Ectodermal cell (in vitro differentiated cells): ENCODE measurements around the gene NUMBL.
"Not testable (repeated sequence)": the region's sequence is repeated elsewhere in the genome, so short reads cannot be mapped to it uniquely, and the experiment has no call there.

Experiments
- H3K27ac ChIP-seq: 2 replicates; pipeline ENCODE4 v1.7.0; 2013; ENCODE audit warnings: mild to moderate bottlenecking, low read depth, low read length; ENCODE audit not compliant: insufficient read depth, poor library complexity, severe bottlenecking
- H3K27me3 ChIP-seq: 2 replicates; pipeline ENCODE4 v1.7.0; 2013; ENCODE audit warnings: mild to moderate bottlenecking, low read length; ENCODE audit not compliant: insufficient read depth, control insufficient read depth, poor library complexity, severe bottlenecking
- H3K36me3 ChIP-seq: one replicate; pipeline ENCODE4 v1.7.0; 2013; ENCODE audit warnings: low read length; ENCODE audit not compliant: control insufficient read depth, insufficient read depth
- H3K4me1 ChIP-seq: one replicate; pipeline ENCODE4 v1.7.0; 2013; ENCODE audit warnings: low read length; ENCODE audit not compliant: control insufficient read depth, insufficient read depth
- H3K4me3 ChIP-seq: 2 replicates; pipeline ENCODE4 v1.7.0; 2013; ENCODE audit warnings: low read depth, low read length, control low read depth; ENCODE audit not compliant: insufficient read depth
- H3K9me3 ChIP-seq: 2 replicates; pipeline ENCODE4 v1.7.0; 2013; ENCODE audit warnings: mild to moderate bottlenecking, low read length, moderate library complexity; ENCODE audit not compliant: control insufficient read depth
- WGBS, 2 experiments: methylation state at CpG; one replicate each; pipeline ENCODE4 v1.1.7; 2013; ENCODE audit warnings: missing lambda C conversion rate in 2 of 2; 5-methylcytosine and 5-hydroxymethylcytosine counted together

The NUMBL gene

GRCh38 chr19:40663695-40664692 lies 26.5 kb downstream of the NUMBL start:
- H3K4me3 ChIP-seq, result peak overlapping the region; percentile 56
- no peak overlapping the region for H3K27ac ChIP-seq
- peaks cover 7% of the 10 kb centered on the region for H3K27me3 ChIP-seq
- no peaks in the 10 kb centered on the region for H3K4me1 ChIP-seq
- WGBS, 2 experiments, result 59 to 60% methylated on average over 24 of the region's 24 CpGs
- H3K36me3 ChIP-seq, result peaks cover 5% of the 10 kb centered on the region
- no peaks in the 10 kb centered on the region for H3K9me3 ChIP-seq

GRCh38 chr19:40662925-40663694 lies 27.3 kb downstream of the NUMBL start:
- H3K4me1 ChIP-seq, result no peaks in the 10 kb centered on the region
- H3K27ac ChIP-seq, result peak overlapping the region; percentile 38
- 1% methylated on average over 60 of the region's 60 CpGs for WGBS, 2 experiments
- peaks cover 7% of the 10 kb centered on the region for H3K27me3 ChIP-seq
- peaks cover 5% of the 10 kb centered on the region for H3K36me3 ChIP-seq
- no peaks in the 10 kb centered on the region for H3K9me3 ChIP-seq
- peak overlapping the region; percentile 56 for H3K4me3 ChIP-seq

- Histone ChIP-seq H3K9me3 (no peaks in the 10 kb centered on the region), H3K4me1 (no peaks in the 10 kb centered on the region), H3K4me3 (no peak overlapping the region), H3K27ac (no peak overlapping the region), H3K27me3 (peaks cover 7% of the 10 kb centered on the region), H3K36me3 (no peaks in the 10 kb centered on the region)
- WGBS, 2 experiments, result 92% methylated on average over 1 of the region's 1 CpG
Measured at GRCh38 chr19:40661616-40662015, 28.8 kb downstream of the NUMBL start.

DNA sequence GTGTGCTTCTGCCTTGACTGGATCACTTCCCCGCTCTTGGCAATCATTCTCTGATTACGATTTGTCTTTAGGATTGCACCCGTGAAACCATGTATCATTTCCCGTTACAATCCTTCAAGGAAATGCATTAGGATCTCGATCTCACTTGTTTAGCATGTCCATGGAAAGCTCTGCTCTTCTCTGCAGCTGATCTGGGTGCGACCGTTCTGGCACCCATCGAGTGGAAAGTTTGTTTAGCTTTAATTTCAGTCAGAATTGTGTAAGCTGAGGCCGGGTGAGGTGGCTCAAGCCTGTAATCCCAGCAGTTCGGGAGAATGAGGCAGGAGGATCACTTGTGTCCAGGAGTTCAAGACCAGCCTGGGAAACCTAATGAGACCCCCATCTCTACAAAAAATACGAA lies 30.9 kb downstream of the NUMBL start:
- Histone ChIP-seq H3K4me1 (no peaks in the 10 kb centered on the region), H3K4me3 (no peak overlapping the region), H3K36me3 (no peaks in the 10 kb centered on the region), H3K27me3 (peaks cover 7% of the 10 kb centered on the region), H3K27ac (no peak overlapping the region), H3K9me3 (no peaks in the 10 kb centered on the region)
- 91 to 92% methylated on average over 11 of the region's 11 CpGs for WGBS, 2 experiments

DNA sequence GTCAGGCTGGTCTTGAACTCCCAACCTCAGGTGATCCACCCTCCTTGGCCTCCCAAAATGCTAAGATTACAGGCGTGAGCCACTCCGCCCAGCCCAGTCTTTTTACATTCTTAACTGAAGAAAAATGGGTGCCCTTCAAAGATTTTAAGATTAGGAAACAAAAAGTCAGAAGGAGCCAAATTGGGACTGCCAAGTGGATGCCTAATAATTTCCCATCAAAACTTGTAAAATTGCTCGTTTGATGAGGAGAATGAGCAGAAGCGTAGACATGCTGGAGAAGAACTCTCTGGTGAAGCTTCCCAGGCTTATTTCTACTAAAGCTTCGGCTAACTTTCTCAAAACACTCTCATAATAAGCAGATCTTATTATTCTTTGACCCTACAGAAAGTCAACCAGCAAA lies 31.3 kb downstream of the NUMBL start:
- no peak overlapping the region for H3K4me3 ChIP-seq
- no peaks in the 10 kb centered on the region for H3K36me3 ChIP-seq
- H3K9me3 ChIP-seq, result no peaks in the 10 kb centered on the region
- no peak overlapping the region for H3K27ac ChIP-seq
- H3K27me3 ChIP-seq, result peaks cover 7% of the 10 kb centered on the region
- WGBS, 2 experiments, result 93 to 95% methylated on average over 5 of the region's 5 CpGs
- H3K4me1 ChIP-seq, result no peaks in the 10 kb centered on the region

DNA sequence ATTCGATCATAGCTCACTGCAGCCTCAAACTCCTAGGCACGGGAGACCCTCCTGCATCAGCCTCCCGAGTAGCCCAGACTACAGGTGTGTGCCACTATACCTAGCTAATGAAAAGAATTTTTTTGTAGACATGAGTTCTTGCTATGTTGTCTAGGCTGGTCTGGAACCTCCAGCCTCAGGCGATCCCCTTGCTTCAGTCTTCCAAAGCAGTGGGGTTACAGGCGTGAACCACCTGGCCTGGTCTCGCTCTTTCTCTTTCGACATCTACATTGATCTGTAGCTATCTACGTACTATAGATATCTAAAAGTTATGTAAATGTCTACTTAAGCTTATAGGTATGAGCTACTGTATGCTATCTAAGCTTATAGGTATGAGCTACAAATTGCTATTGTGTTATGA lies 32.4 kb downstream of the NUMBL start:
- WGBS, 2 experiments, result 95 to 96% methylated on average over 7 to 8 of the region's 8 CpGs
- no peaks in the 10 kb centered on the region for H3K36me3 ChIP-seq
- no peaks in the 10 kb centered on the region for H3K27me3 ChIP-seq
- no peaks in the 10 kb centered on the region for H3K9me3 ChIP-seq
- H3K27ac ChIP-seq, result no peak overlapping the region
- H3K4me3 ChIP-seq, result no peak overlapping the region
- no peaks in the 10 kb centered on the region for H3K4me1 ChIP-seq

DNA sequence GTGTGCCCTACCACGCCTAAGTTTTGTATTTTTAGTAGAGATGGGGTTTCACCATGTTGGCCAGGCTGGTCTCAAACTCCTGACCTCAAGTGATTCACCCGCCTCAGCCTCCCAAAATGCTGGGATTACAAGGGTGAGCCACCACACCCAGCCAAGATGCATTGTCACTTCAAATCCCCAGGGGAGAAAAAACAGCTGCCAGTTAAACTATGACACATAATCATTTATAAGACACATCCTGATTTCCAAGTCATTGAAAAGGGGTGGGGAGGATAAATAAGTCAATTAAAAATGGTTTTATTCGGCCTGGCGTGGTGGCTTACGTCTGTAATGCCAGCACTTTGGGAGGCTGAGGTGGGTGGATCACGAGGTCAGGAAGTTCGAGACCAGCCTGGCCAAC lies 34.8 kb downstream of the NUMBL start:
- WGBS, 2 experiments, result 95 to 96% methylated on average over 7 of the region's 7 CpGs
- not testable (repeated sequence) for H3K27ac ChIP-seq

DNA sequence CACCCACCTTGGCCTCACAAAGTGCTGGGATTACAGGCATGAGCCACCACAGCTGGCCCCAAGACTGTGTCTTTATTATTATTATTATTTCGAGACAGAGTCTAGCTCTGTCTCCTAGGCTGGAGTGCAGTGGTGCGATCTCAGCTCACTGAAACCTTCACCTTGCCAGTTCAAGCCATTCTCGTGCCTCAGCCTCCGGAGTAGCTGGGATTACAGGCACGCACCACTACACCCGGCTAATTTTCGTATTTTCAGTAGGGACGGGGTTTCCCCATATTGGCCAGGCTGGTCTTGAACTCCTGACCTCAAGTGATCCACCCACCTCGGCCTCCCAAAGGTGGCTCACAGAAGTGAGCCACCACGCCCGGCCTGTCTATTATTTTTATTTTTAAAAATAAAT lies 38.1 kb downstream of the NUMBL start:
- WGBS, 2 experiments, result 92 to 94% methylated on average over 9 of the region's 11 CpGs
- H3K9me3 ChIP-seq, H3K27me3 ChIP-seq, H3K27ac ChIP-seq, H3K4me3 ChIP-seq, H3K4me1 ChIP-seq, H3K36me3 ChIP-seq: not testable (repeated sequence)

More for the DNA sequence above, 34.8 kb downstream of the NUMBL start:
- not testable (repeated sequence) for H3K9me3 ChIP-seq, H3K4me3 ChIP-seq, H3K36me3 ChIP-seq, H3K4me1 ChIP-seq, H3K27me3 ChIP-seq

DNA sequence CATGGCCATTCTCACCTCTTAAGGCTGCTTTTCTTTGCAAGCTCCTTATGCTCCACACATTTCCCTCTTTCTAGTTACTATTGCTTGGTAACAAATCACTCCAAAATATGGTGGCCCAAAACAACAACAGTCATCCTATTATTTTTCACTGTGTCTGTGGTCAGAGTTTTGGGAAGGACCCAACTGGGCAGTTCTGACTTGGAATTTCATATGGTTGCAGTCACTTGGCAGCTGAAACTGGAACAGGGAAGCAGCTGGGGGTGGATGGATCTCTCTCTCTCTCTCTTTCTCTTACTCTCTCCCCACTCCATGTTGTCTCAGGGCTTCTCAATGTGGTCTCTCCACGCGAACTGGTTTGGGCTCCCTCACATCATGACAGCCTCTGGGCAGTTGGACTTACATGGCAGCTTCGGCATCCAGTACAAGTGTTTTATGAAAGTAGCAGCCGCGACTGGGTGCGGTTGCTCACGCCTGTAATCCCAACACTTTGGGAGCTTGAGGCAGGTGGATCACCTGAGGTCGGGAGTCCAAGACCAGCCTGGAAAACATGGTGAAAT lies 39.6 kb downstream of the NUMBL start:
- Histone ChIP-seq H3K9me3 (no peaks in the 10 kb centered on the region), H3K4me1 (no peaks in the 10 kb centered on the region), H3K27me3 (no peaks in the 10 kb centered on the region), H3K4me3 (no peak overlapping the region), H3K36me3 (no peaks in the 10 kb centered on the region), H3K27ac (no peak overlapping the region)
- WGBS, 2 experiments, result 91% methylated on average over 8 of the region's 8 CpGs
